ENCODE measurements around the gene EGFLAM. TPM values are rescaled to one million over a fixed set of nuclear protein-coding genes. Genes with fewer than 3 reads are reported as not detected.

EGFLAM gene
- total and polyA plus RNA-seq, 9 of the 15 experiments (the other 6 are each of a cell fraction or from before 2014, with no cell fraction given), result 0.09 to 2.5 (median 1.0) TPM

GRCh38 chr5:38450627-38451026 lies 192.3 kb downstream of the EGFLAM start:
- TF ChIP-seq, protein P1, sequence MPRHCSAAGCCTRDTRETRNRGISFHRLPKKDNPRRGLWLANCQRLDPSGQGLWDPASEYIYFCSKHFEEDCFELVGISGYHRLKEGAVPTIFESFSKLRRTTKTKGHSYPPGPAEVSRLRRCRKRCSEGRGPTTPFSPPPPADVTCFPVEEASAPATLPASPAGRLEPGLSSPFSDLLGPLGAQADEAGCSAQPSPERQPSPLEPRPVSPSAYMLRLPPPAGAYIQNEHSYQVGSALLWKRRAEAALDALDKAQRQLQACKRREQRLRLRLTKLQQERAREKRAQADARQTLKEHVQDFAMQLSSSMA (CRISPR knock-in tag; IDR thresholded peaks at IDR 0.05), result no peak
- no peak for TF ChIP-seq PHF8 (IDR thresholded peaks at IDR 0.05; ENCODE audit: borderline replicate concordance, low read length)
- no peak for TF ChIP-seq GATAD2B (IDR thresholded peaks at IDR 0.05; ENCODE audit: borderline replicate concordance)
- no peak for TF ChIP-seq STAT5A (IDR thresholded peaks at IDR 0.05; ENCODE audit: borderline replicate concordance, low read length)
- no peak for TF ChIP-seq TAF15 (IDR thresholded peaks at IDR 0.05; ENCODE audit: low read depth, low read length)
- TF ChIP-seq, protein P2, sequence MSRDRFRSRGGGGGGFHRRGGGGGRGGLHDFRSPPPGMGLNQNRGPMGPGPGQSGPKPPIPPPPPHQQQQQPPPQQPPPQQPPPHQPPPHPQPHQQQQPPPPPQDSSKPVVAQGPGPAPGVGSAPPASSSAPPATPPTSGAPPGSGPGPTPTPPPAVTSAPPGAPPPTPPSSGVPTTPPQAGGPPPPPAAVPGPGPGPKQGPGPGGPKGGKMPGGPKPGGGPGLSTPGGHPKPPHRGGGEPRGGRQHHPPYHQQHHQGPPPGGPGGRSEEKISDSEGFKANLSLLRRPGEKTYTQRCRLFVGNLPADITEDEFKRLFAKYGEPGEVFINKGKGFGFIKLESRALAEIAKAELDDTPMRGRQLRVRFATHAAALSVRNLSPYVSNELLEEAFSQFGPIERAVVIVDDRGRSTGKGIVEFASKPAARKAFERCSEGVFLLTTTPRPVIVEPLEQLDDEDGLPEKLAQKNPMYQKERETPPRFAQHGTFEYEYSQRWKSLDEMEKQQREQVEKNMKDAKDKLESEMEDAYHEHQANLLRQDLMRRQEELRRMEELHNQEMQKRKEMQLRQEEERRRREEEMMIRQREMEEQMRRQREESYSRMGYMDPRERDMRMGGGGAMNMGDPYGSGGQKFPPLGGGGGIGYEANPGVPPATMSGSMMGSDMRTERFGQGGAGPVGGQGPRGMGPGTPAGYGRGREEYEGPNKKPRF (IDR thresholded peaks at IDR 0.05; ENCODE audit: low read depth, low read length), result no peak
- TF ChIP-seq ZNF444 (CRISPR knock-in tag; IDR thresholded peaks at IDR 0.05), result no peak
- TF ChIP-seq, protein P3, sequence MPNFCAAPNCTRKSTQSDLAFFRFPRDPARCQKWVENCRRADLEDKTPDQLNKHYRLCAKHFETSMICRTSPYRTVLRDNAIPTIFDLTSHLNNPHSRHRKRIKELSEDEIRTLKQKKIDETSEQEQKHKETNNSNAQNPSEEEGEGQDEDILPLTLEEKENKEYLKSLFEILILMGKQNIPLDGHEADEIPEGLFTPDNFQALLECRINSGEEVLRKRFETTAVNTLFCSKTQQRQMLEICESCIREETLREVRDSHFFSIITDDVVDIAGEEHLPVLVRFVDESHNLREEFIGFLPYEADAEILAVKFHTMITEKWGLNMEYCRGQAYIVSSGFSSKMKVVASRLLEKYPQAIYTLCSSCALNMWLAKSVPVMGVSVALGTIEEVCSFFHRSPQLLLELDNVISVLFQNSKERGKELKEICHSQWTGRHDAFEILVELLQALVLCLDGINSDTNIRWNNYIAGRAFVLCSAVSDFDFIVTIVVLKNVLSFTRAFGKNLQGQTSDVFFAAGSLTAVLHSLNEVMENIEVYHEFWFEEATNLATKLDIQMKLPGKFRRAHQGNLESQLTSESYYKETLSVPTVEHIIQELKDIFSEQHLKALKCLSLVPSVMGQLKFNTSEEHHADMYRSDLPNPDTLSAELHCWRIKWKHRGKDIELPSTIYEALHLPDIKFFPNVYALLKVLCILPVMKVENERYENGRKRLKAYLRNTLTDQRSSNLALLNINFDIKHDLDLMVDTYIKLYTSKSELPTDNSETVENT (CRISPR knock-in tag; IDR thresholded peaks at IDR 0.05), result no peak
- no peak for TF ChIP-seq ZNF75A (CRISPR knock-in tag; IDR thresholded peaks at IDR 0.05)
- no peak for TF ChIP-seq LCOR (CRISPR knock-in tag; IDR thresholded peaks at IDR 0.05)
- TF ChIP-seq ZBTB7A (IDR thresholded peaks at IDR 0.05; ENCODE audit: borderline replicate concordance, control insufficient read depth, low read depth, low read length), result no peak
- no peak for TF ChIP-seq ZFP36 (IDR thresholded peaks at IDR 0.05; ENCODE audit: low read depth, low read length, partially characterized antibody)
- TF ChIP-seq RFX7 (CRISPR knock-in tag; IDR thresholded peaks at IDR 0.05), result no peak
- TF ChIP-seq HDAC6 (IDR thresholded peaks at IDR 0.05; ENCODE audit: low read depth, low read length), result no peak
- no peak for TF ChIP-seq ZNF347 (CRISPR knock-in tag; IDR thresholded peaks at IDR 0.05; ENCODE audit: low read depth)
- TF ChIP-seq ZNF174 (CRISPR knock-in tag; IDR thresholded peaks at IDR 0.05), result no peak
- TF ChIP-seq, protein P4, sequence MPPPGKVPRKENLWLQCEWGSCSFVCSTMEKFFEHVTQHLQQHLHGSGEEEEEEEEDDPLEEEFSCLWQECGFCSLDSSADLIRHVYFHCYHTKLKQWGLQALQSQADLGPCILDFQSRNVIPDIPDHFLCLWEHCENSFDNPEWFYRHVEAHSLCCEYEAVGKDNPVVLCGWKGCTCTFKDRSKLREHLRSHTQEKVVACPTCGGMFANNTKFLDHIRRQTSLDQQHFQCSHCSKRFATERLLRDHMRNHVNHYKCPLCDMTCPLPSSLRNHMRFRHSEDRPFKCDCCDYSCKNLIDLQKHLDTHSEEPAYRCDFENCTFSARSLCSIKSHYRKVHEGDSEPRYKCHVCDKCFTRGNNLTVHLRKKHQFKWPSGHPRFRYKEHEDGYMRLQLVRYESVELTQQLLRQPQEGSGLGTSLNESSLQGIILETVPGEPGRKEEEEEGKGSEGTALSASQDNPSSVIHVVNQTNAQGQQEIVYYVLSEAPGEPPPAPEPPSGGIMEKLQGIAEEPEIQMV (tag; conservative IDR thresholded peaks at IDR 0.05; ENCODE audit: low read depth), result no peak
- Histone ChIP-seq H3K36me3 (ENCODE audit: control insufficient read depth, insufficient read depth, low read length) (no peaks in the 10 kb centered on the region), H3K79me2 (ENCODE audit: control insufficient read depth, insufficient read depth, low read length) (no peaks in the 10 kb centered on the region), H3K4me2 (ENCODE audit: insufficient read depth, low read length) (no peak overlapping the region), H3K9ac (ENCODE audit: insufficient read depth in 1 of 2, low read depth in 2 of 2, low read length in 2 of 2) (no peak overlapping the region), H3K27me3 (ENCODE audit: control insufficient read depth in 2 of 2, insufficient read depth in 2 of 2, low read length in 2 of 2) (peaks cover 14 to 66% of the 10 kb centered on the region in 2 experiments; a peak in 4 of 5 replicates), H2AFZ (ENCODE audit: low read depth, low read length) (no peak overlapping the region), H3K4me3 (no peak overlapping the region), H3K9me1 (ENCODE audit: control insufficient read depth, insufficient read depth, low read length) (no peaks in the 10 kb centered on the region), H3K4me1 (replicated peaks in 1 of 2; ENCODE audit: control insufficient read depth in 2 of 2, insufficient read depth in 2 of 2, low read length in 2 of 2) (peaks cover 0 to 4% of the 10 kb centered on the region in 2 experiments; a peak in 1 of 5 replicates), H3K9me3 (replicated peaks; ENCODE audit: control insufficient read depth, insufficient read depth, low read depth, low read length) (no peaks in the 10 kb centered on the region), H4K20me1 (replicated peaks; ENCODE audit: control insufficient read depth, insufficient read depth, low read length) (no peaks in the 10 kb centered on the region), H3K27ac (ENCODE audit: extremely low read depth, low read depth, low read length) (no peak overlapping the region)
- intact Hi-C loops (cut with micrococcal nuclease), result no loop called here
- ChIA-PET POLR2A (interaction anchor here (1.7 kb wide), 1 partner anchor 9 kb away, joined by 4 read pairs; no protein-coding TSS in a partner anchor), CTCF (ENCODE audit: low intra/inter-chr PET ratio) (no interaction called here)
- DNase-seq (ENCODE audit: extremely low read depth in 1 of 4, low spot score in 3 of 4) (no peak), ATAC-seq (no peak), FAIRE-seq (no peak)
- BruUV-seq (replicated peaks), result no TSS peak
- in situ Hi-C loops (cut with MboI), result no loop called here
- 10% methylated on average over 6 of the region's 6 CpGs for WGBS (ENCODE audit: insufficient coverage, low coverage, missing lambda C conversion rate)

All from K562 (cell line).